HG03439 (cell line): ENCODE results near the gene TBX4.

Experiments
- ATAC-seq: cut with Tn5 transposase; IDR thresholded peaks from one replicate; pipeline ENCODE4 v1.9.1; 2021; ENCODE audit warnings: mild to moderate bottlenecking, moderate library complexity; ENCODE audit not compliant: unreplicated experiment

TBX4 gene

DNA sequence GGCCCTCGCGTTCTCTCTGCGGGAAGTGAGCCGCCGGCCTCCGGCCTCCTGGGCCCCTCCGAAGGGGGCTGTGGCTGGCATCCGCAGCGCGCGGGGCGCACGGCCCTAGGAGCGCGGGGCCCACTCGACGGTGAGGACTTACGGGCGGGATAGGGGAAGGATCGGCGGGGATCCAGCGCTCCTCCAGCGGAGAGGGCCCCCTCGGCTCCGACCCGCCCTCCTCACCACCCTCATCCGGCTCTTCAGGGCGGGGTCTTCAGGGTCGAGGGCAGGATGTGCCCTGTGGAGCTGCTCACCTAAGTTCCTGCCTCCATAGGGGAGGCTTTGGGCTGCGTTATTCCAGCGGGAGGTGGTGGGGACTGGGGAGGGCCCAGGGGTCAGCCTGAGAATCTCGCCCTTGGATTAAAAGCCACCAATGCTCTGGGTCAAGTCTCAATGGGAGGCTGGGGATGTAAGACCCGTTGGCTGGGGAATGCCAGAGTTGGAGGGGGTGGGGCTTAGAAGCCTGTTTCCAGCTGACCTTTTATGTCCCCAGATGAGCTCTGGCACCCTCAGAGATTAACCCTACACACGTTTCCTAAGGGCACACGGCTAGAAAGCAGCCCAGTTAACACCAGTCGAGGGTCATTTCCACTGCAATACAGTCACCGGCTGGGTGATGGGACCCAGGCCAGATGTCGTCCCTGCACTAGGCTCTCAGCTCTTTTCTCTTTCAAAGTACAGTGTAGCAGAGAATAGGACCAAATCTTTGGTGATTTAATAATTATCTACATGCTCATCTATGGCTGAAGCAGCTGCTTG, 39.2 kb upstream of the TBX4 start:
- ATAC-seq: no peak

DNA sequence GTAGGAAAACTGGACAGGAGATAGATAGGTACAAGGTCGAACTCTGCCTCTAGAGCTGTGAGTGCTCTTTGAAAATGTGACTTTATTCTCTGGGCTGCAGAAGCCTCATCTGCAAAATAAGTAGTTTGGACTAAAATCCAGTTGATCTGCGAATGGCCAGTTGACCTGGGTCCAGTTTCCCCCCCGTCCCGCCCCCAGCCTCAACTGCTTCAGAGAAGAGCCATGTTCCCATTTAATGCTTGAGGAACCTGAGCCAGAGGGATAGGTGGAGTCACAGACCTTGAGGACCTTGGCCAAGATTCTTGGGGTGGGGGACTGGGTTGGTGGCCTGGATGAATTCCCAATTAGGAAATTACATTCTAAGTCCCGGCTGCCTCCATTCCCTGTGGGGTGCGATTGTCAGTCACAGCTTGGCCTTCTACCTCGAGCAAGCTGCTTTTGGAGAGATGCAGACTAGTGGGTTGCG, 38.5 kb upstream of the TBX4 start:
- ATAC-seq: no peak

GRCh38 chr17:61414141-61414935, 37.9 kb upstream of the TBX4 start:
- no peak for ATAC-seq

- no peak for ATAC-seq
Observed at GRCh38 chr17:61414936-61415251, 37.3 kb upstream of the TBX4 start.

DNA sequence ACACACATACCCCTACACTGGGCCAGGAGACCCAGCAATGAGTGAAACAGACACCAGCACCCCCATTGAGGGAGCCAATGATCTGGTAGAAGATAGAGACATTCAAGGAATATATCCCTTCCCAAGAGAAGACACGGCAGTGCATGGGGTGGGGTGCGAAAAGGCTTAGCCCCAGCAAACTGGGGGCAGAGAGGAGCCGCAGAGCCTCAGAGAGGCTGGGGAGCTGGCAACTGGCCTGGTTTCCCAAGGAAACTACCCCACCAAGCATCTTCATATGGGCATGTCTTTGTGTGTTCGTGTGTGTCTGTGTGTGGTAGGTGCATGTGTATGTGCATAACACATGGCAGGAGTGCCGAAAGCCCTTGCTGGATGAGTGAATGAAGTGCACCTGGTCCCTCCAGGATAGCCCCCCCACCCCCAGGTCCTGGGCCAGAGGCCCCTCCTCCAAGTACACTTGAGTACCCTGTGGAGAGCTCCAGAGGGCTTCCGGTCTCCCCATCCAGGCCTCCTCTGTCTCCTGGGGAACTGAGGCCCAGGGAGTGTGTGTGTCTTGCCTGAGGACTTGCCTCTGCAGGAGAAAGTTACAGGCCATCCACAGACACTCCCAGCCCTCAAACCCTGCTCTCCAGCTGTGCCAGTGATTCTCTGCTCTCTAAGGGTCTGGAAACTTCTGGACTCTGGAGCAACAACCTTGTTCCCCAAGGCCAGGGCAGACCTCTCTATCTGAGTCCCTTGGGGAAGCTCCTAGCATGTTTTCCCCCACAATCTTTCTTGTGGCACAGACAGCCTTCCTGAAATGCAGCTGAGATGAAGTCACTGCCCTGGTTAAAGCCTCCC, 36.6 kb upstream of the TBX4 start:
- no peak for ATAC-seq

DNA sequence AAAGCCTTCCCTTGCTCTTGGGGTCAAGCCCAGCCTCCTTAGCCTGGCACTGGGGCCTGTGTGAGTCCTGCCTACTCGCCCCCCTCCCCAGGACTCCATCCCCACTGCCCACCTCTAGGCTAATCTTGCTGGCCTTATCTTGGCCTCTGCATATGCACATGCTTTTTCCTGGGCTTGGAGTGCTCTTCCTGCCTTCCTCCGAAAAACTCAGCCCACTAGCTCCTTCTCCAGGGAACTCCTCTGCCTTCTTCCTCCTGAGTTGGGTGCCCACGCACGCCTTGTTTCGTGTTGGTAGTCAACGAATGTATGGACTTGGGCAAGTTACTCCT, 36.0 kb upstream of the TBX4 start:
- no peak for ATAC-seq

DNA sequence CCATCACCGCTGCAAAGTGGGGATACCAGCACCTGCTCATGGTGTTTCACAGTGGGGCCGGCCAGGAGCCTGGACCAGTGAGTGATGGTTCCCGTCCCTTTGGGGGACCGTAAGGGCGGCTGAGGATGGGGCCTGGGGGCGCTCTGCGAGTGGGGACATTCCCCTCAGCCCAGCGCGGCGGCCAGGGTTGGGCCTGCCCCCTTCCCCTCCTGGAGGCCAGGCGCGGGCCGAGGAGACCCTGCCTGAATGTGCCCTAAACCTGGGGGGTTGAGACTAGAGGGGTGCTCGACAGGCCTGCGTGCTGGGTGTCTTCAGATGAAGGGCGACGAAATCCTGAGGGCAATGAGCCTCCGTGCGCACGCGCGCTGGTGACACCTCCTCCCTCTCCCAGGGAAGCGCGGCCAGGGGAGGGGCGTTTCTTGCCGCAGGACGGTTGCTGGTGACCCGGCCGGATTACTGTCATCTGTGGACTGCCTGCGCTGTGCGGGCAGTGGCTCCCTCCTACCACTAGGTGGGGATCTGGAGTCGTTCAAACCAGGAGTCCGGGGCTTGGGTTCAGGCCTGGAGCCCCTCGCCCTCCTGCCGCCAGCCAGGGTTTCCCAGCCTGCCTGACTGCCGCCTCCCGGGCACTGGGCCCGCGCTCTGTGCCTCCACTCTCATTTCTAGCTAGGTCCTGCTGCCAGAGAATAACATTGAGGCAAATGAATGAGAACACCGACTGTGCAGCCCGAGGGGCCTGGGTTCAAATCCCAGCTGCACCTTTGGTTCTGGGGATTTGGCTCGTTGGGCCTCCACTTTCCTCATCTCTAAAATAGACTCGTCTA, 35.5 kb upstream of the TBX4 start:
- ATAC-seq: no peak

DNA sequence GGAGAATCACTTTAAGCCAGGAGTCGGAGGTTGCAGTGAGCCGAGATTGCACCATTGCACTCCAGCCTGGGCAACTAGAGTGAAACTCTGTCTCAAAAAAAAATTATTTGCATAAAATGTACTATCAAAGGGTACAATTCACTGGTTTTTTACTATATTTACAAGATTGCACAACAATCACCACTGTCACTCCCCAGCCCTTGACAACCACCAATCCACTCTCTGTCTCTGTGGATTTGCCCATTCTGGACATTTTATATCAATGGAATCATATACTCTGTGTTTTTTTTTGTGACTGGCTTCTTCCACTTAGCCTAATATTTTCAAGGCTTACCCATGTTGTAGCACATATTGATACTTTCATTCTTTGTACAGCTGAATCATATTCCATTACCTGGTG, 33.8 kb upstream of the TBX4 start:
- no peak for ATAC-seq

DNA sequence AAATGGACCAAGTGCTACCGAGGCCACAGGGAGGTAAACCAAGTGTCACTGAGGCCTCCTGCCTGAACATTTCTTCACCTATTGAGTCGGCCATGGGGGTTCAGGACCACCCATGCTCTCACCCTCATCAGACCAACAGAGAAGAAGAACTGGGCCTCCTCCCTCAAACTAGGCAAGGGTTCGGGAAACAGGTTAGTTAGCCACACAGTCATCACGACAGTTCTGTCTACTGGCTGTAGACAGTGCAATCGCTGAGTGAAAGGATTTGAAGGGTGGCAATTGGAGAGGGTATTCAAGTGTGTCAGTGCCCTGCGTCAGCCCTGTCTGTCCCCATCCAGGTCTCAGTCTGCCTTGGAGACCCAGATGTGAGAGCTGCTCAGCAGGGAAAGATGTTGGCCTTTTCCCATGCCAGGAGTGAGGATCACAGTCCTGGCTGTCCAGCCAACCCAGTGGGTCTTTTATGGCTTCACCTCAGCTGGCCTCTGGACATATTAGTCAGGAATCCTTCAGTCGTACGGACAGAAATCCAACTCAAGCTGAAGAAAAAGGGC, 32.7 kb upstream of the TBX4 start:
- no peak for ATAC-seq

DNA sequence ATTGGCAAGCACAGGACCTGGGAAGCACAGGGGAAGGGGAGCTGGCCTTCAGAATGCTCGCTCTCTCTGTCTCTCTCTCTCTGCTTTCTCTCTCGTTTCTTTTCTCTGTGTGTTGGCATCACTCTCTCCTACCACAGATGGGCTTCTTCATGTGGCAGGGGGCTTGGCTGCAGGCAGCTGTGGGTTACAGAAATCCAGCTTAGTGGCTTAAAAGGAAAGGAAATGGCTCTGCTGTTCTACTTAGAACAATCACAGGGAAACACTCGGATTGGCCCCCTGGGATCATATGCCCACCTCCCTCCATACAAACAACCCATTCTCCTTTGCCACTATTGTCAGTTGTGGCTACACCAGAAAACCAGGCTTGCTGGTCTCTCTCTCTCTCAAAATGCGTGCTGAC, 32.2 kb upstream of the TBX4 start:
- ATAC-seq: no peak

- ATAC-seq: no peak
Observed at GRCh38 chr17:61420745-61421398, 31.4 kb upstream of the TBX4 start.

GRCh38 chr17:61421460-61421859, 30.8 kb upstream of the TBX4 start:
- no peak for ATAC-seq

DNA sequence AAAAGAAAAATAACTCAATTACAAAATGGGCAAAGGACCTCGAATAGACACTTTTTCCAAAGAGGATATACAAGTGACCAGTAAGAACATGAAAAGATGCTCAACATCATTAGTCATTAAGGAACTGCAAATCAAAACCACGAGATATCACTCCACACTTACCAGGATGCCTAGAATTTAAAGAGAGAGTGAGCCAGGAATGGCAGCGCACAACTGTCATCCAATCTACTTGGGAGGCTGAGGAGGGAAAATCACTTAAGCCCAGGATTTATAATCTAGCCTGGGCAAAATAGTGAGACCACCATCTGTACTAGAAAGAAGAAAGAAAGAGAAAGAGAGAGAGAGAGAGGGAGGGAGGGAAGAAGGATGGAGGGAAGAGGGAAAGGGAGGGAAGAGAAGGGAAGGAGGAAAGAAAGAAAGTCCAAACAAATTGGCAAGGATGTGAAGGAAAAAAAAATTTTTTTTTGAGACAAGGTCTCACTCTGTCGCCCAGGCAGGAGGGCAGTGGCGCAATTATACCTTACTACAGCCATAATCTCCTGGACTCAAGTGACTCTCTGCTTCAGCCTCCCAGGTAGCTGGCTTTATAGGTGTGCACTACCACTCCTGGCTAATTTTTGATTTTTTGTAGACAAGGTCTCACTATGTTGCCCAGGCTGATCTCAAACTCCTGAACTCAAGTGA, 30.0 kb upstream of the TBX4 start:
- no peak for ATAC-seq

- no peak for ATAC-seq
Observed at GRCh38 chr17:61422869-61423268, 29.4 kb upstream of the TBX4 start.

DNA sequence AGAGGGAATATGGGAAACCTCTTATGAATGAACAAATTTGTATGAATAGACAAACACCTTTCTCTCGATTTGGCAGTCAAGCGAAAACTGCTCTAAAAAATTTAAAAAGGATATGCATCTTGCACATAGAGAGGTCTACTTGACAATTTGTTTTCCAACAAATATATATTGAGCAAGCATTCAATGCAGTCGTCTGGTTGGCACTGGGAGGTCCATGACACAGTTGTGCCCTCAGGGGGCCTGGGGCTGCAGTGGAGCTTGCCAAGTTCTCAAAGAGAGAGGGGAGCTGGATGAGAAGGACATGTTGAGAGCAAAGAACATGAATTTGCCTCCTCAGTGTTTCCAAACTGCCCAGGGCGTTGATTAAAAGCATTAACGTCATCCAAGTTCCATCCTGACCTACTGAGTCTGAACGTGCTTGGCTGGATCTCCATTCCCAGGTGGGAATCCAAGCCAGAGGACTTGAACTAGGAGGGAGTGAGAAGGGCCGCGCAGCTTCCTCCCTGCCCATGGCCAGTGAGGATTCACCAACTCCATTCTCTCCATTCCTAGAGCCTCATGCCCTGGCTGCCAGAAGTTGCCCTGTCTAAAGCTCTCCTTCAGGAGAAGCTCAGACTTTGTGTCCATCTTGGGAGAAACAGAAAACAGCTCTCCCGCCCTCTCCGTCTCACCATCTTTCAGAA, 28.1 kb upstream of the TBX4 start:
- no peak for ATAC-seq

GRCh38 chr17:61425682-61426481, 26.3 kb upstream of the TBX4 start:
- no peak for ATAC-seq

GRCh38 chr17:61426482-61427304, 25.5 kb upstream of the TBX4 start:
- ATAC-seq: no peak
